ENCODE data around the gene TULP3.
"Not testable (repeated sequence)": the region's sequence is repeated elsewhere in the genome, so short reads cannot be mapped to it uniquely, and the experiment has no call there.

The TULP3 gene

DNA sequence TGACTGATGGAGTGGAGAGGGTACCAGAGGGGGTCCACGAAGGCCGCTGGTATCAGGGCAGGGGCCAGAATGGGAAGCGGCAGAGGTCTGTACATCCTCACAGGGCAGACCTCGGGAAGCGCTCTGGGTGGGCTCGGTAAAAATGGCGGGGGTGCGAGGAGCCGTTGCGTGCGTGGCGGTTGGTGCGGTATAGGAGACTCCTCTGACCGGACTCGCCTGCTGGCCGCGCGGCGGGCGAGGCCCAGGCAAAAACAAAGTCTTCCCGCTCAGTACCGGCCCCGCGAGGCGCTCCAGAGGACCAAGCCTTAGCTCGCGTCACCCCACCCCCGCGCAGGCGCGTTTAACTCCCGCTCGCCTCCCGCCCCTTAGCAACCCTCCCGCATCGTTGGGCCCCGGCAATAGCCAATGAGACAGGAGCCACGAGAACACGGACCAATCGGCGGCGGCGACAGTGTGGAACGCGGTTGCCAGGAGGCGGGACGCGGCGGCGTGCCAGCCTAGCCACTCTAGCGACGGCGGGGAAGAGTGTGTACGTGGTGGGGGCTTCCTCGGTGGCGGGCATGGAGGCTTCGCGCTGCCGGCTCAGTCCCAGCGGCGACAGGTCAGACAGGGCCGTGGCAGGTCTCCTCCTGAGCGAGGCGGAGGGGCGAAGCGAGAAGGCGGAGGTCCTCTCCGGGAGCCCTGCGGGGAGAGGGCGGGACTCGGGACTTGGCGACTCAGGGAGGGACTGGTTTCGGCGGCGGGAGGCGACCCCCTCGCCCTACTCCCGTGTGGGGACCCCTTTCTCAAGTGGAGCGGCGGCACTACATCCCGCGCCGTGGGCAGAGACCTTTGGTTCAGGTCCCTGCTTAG, at the start of gene TULP3:
TULP3 (plus strand) TSS at position 504 of the 852 bp plus-strand sequence; CDS start at position 561, 57 bp downstream.
- DNase-seq: peak; percentile 99

DNA sequence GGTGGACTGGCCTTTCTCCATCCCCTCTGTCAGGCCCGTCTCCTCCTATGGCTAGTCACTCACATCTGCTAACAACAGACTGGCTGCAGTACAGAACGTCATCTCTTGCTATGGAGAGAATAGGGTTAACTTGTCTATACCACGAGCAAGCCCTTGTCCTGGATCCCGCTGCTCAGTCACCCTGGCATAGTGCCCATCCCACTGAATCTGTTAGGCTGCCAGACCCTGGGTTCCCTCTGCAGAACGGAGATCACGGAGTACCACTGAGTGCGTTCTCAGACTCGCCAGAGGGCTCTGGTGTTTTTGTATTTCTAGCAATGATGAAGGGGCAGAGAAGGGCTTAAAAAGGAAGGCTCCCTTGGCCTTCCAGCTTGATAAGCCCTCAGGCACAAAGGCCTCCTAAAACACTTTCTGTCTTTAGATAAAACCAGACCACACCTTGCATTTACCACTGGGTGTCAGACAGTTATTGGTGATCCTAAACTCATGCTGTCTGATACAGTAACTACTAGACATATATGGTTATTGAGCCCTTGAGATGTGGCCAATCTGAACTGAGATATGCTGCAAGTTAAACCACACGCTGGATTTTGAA, 49.5 kb upstream of the TULP3 start:
- peak; percentile 29 for DNase-seq

DNA sequence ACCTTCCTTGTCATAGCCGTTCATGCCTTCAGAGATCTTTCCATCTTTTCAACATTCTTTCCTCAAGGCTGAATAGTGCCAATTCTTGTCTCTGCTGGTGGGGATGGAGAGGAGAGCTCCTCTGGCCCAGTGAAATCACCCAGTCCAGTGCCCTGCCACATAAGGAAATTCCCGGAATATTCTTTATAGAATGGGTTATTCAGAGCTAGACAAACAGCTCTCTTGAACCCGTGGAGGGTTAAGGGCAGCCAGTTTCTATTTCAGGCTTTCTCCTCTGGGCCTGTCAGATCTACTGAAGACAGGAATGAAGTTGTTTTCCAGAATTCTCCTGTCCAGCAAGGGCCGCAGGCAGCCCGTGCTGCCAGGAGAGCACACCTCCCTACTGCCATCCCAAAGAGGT, 47.7 kb upstream of the TULP3 start:
- DNase-seq: no peak

DNA sequence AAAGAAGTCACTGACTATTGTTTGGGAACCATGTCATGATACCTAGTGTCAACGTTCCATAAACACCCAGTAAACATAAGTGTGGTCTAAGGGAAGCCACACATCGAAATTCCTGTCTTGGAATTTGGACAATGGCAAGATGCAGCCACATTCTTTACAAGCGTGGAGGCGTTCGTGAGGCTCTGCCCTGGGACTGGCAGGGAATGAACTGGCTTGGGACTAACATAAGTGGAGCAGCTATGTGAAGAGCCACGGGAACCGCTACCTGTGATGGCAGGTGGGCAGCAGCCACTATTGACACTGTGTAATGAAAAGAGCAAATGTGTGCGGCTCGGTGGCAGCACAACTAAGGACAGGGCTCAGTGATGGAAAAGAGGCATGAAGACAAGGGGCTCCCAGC, 45.9 kb upstream of the TULP3 start:
- DNase-seq: no peak

GRCh38 chr12:2845280-2845679, 45.4 kb upstream of the TULP3 start:
- no peak for DNase-seq

- no peak for DNase-seq
These were observed 38.8 kb upstream of the TULP3 start for GRCh38 chr12:2851931-2852330.

- DNase-seq: peak; percentile 76
These were observed 37.1 kb upstream of the TULP3 start for GRCh38 chr12:2853626-2854025.

DNA sequence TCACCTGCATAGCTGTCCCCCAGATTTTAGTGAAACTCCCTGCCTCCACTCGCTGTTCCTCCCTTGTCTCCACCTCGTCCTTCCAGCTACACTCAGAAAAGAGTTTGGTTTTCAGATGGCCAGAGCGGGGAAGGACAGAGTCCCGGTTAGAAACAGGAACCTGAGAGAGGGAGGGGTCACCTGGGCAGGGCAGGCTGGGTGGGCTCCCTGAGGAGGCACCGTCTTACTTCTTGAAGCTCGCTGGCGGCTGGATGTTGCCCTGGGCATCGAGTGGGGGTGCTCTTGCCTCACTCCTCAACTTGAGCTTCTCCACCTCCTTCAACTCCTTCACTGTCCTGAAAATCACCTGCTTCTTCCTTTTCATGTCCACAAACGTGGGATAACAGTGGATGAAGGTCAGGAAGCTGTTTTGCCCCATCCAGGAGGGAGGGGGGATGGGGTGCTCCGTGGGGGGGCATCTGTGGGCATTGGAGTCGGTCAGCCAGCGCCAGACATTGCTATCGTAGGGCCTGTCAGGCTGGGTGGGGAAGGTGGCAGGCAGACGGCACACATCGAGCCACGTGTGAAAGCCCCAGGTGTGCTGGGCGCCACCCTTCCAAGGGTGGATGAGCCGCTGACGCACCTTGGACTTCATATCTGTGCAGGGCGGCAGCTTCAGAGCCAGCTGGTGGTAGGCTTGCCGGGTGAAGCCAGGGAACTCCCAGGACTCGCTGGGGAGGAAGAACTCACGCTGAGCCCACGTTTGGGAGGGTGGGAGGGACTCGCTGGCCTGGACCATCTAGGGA, 35.8 kb upstream of the TULP3 start:
- no peak for DNase-seq

GRCh38 chr12:2855546-2855945, 35.1 kb upstream of the TULP3 start:
- DNase-seq: no peak

DNA sequence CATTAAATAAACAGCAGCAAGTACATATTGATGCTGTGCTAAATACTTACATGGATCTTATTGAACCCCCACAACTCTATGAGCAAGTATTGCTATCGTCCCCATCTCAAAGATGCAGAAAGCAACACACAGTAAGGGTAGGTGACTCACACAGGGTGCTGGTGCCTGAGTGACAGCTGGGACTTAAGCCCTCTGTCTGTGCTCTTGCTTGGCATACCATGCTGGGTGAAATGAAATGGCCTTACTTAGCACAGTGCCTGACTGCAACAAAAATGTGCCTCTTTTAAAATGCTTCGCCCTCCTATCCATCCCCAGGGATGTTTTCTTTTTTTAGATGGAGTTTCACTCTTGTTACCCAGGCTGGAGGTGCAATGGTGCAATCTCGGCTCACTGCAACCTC, 34.6 kb upstream of the TULP3 start:
- DNase-seq: no peak

DNA sequence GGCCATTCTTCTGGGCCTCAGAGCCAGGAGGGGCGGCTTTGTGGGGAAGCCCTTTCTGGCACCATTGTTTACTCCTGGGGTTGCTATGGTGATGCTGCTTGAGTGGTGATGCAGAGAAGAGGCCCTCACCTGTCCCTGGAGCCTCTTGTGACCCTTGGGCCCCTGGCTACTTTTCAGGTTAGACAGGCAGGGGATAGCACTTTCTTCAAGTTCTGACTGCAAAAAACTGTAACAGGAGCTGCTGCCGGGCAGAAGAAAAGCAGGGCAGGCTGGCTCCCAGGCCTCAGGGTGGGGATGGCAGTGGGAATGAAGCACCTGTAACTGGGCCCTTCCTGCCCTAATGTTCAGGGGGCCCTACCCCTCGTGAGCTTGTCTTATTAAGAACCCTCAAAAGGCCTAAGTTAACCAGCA, 33.7 kb upstream of the TULP3 start, which contains the start of gene TEX52:
TEX52 (minus strand) TSS at position 19 of the 411 bp plus-strand sequence; CDS start at position 6, 13 bp downstream.
- DNase-seq: peak; percentile 45

GRCh38 chr12:2857576-2857975, 33.1 kb upstream of the TULP3 start:
- no peak for DNase-seq

GRCh38 chr12:2858334-2858733, 32.4 kb upstream of the TULP3 start:
- DNase-seq: no peak

DNA sequence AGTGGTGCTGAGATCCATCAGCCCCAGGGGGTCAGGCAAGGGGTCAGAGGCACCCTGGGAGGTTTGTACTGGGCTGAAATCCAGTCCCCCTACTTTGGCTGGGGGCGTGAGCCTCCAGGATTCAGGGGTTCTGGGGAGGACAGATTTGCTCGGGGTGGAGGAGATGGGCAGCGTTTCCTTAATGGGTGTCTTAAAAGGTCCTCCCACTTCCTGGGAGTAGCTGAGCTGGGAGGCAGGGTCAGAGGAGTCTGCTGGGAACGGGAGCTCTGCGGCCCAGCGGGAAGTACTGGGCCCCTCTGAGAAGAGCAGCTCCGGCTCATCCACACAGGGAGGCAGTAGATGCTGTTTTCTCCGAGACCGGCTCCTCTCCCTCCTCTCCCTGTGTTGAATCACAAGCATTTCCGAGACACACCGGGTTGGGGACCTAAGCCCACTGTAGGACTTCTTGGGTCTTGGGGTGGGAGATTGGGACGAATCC, 31.7 kb upstream of the TULP3 start:
- no peak for DNase-seq

GRCh38 chr12:2860170-2860569, 30.5 kb upstream of the TULP3 start:
- DNase-seq: no peak

DNA sequence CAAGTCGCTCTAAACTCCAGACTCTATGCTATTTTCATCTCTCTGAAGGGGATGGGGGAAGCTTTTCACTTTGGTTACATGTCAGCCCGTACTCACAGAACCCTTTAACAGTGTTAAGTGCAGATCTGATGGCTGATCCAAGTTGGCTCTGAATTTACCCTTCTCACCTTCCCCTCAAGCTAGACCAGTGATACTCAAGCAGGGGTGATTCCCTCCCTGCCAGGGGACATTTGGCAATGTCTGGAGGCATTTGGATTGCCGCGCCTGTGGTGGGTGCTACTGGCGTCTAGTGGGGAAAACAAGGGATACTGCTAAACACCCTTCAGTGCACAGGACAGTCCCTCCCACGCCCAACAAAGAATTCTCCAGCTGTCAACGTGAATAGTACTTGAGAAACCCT, 27.8 kb upstream of the TULP3 start:
- no peak for DNase-seq

- DNase-seq: not testable (repeated sequence)
These were observed 27.3 kb upstream of the TULP3 start for GRCh38 chr12:2863402-2863801.

DNA sequence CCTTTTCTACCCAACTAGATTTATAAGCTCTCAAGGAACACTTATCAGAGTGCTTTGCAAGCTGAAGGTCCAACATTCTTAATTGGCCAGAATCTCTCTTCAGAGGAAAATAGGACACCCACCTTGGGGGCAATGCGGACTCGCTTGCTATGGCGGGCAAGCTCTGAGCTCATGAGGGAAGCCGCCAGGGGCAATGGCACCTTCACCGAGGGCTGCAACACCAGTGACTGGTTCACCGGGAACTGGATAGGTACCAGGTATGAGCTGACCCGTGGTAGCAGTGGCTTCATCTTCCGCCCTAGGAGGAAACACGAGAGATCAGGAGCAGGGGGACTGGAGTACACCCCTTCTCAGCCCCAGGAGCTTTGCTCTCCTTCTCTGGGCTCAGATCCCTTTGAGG, 26.5 kb upstream of the TULP3 start:
- no peak for DNase-seq

GRCh38 chr12:2868986-2869632, 21.6 kb upstream of the TULP3 start:
- DNase-seq: not testable (repeated sequence)

DNA sequence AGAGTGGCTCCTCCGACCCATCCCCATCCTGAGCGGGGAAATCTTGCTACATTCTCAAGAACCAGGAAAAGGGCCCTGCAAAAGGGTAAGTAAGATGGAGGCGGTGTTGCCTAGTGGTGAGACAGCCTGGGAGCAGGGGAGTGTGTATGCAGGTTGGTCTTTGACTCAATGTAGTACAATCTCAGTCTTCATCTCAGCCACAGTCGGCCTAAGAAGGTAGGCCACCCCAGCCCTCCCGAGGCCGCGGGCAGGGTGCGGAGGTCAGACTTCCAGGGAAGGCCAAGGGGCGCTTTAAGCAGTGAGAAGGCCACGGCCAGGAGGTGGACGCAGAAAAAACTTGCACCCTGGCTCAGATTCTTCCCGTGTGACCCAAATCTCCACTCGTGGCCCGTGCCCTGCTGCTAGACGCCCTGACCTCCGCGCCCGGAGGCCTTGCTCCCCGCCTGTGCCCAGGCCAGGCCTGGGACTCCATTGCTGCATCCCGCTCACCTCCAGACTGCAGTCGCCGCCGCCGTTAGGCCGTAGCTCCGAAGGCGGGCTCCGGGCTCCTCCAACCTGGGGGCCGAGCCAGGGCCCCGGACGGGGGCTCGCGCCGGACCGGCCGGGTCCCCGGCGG, 14.2 kb upstream of the TULP3 start:
- DNase-seq: peak; percentile 49

DNA sequence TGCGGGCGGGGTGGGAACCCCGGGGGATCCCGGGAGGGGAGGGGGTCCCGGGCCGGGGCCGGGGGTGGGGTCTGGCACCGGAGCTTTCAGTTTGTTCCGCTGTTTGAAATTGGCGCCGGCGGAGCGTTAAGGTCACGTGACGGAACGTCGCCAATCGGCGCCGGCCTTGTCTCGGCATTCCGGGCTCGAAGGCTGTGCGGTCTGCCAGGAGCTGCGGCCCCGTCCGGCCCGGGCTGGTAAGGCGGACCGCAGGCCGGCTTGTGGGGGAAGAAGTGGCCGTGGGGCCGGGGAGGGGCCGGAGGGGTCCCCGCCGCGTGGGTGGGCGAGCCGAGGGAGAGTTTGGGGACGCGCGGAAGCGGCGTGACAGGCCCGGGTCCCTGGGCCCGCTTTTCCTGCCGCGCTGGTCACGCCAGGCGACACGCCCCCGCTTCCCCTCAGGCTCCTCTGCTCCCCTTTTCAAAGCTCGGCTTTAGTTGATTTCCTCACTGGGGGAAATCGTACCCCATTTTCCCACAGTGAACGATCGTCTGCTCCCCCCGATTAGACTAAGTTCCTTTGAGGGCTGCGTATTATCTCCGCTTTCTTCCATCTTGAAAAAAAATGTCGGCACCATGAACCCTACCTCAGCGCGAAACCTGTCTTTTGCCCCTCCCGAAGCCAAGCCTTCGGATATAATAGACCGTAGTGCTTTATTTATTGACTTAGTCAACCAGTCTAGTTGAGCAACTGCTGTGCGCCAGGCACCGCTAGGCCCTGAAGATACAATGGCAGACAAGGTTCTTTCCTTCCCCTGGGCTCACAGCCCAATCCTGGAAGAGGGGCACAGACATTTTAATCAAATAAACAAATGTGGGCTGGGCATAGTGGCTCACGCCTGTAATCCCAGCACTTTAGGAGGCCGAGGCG, 13.4 kb upstream of the TULP3 start, which contains the start of the genes FOXM1 and RHNO1:
FOXM1 (minus strand) TSS at position 128 of the 906 bp plus-strand sequence. CDS start 2,696 bp downstream, outside the sequence.
RHNO1 (plus strand) TSS at position 177 of the 906 bp plus-strand sequence. CDS start 8,144 bp downstream, outside the sequence.
- DNase-seq: peak; percentile 90

All from NCI-H1092 treated with DMSO at 0.1 percent for 48 hours (cell line).